ENCODE data around the gene CNTNAP4. TPM values are rescaled to one million over a fixed set of nuclear protein-coding genes. Genes with fewer than 3 reads are reported as not detected.

CNTNAP4 gene
- total RNA-seq, 6 experiments from 2014 or later = not detected

- no peaks in the 10 kb centered on the region for H3K4me1 Mint-ChIP-seq (ENCODE audit: low read depth)
- H3K9me3 Mint-ChIP-seq = peaks cover 38% of the 10 kb centered on the region
- no peak overlapping the region for H3K4me3 Mint-ChIP-seq
- peaks cover 5% of the 10 kb centered on the region; the same call in 1 of the 2 replicates for H3K36me3 Mint-ChIP-seq (ENCODE audit: low read depth)
- H3K27ac Mint-ChIP-seq = no peak overlapping the region
- no peak for TF ChIP-seq CTCF (IDR thresholded peaks at IDR 0.05)
- no peak for DNase-seq
- no peaks in the 10 kb centered on the region; the same call in 1 of the 2 replicates for H3K27me3 Mint-ChIP-seq (ENCODE audit: insufficient read depth)
Observed at GRCh38 chr16:76303637-76304314, 26.6 kb downstream of the CNTNAP4 start.

- no peaks in the 10 kb centered on the region for H3K4me1 Mint-ChIP-seq (ENCODE audit: low read depth)
Observed at GRCh38 chr16:76309639-76310335, 32.6 kb downstream of the CNTNAP4 start.

DNA sequence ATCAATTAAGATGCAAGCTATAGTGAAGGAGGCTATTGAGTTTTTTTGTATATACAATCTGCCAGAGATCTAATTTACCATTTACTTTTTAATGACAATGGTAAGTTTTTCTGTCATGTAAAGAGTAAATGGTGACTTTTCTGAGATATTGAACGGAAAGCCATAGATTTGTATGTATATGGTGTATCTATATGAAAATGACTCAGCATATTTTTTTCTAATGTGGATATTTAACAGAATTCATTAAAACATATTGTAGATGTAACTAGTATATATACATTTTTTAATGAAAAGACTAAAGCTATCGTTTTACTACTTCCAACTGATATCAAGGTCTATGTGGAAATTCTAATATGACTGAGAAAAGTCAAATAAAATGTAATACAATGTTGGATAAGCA, 34.1 kb downstream of the CNTNAP4 start:
- no peak for TF ChIP-seq CTCF (IDR thresholded peaks at IDR 0.05)
- Mint-ChIP-seq H3K9me3 (peaks cover 27% of the 10 kb centered on the region), H3K27ac (no peak overlapping the region), H3K4me3 (no peak overlapping the region), H3K36me3 (ENCODE audit: low read depth) (peaks cover 5% of the 10 kb centered on the region; the same call in 1 of the 2 replicates), H3K4me1 (ENCODE audit: low read depth) (no peaks in the 10 kb centered on the region), H3K27me3 (ENCODE audit: insufficient read depth) (no peaks in the 10 kb centered on the region; the same call in 1 of the 2 replicates)
- no peak for DNase-seq

More at GRCh38 chr16:76309639-76310335, 32.6 kb downstream of the CNTNAP4 start:
- no peaks in the 10 kb centered on the region; the same call in 1 of the 2 replicates for H3K27me3 Mint-ChIP-seq (ENCODE audit: insufficient read depth)
- no peak overlapping the region for H3K27ac Mint-ChIP-seq
- H3K36me3 Mint-ChIP-seq (ENCODE audit: low read depth) = peaks cover 5% of the 10 kb centered on the region; the same call in 1 of the 2 replicates
- no peak for DNase-seq
- no peak for TF ChIP-seq CTCF (IDR thresholded peaks at IDR 0.05)
- H3K4me3 Mint-ChIP-seq = no peak overlapping the region
- peaks cover 29% of the 10 kb centered on the region for H3K9me3 Mint-ChIP-seq

DNA sequence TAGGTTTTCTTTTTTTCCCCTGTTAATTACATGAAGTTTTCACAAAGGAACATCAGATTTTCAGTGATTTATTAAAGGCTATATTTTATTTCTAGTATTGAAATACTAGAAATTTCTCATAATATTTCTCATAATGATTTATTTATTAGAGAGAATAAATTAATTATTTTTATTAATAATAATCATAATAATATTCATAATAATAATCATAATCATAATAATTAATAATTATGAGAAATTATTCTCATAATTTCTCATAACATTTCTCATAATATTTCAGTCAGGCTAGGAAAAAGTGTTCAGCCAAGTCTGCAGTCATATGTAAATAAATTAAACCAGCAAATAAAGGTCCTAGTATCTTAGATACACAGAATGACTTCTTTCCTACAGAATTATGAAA, 41.4 kb downstream of the CNTNAP4 start:
- Mint-ChIP-seq H3K27ac (no peak overlapping the region), H3K36me3 (ENCODE audit: low read depth) (no peaks in the 10 kb centered on the region; the same call in 1 of the 2 replicates), H3K9me3 (peaks cover 32% of the 10 kb centered on the region), H3K4me1 (ENCODE audit: low read depth) (no peaks in the 10 kb centered on the region), H3K4me3 (no peak overlapping the region), H3K27me3 (ENCODE audit: insufficient read depth) (peaks cover under 1% of the 10 kb centered on the region; the same call in 1 of the 2 replicates)
- no peak for DNase-seq
- no peak for TF ChIP-seq CTCF (IDR thresholded peaks at IDR 0.05)

GRCh38 chr16:76329106-76329505, 51.9 kb downstream of the CNTNAP4 start:
- Mint-ChIP-seq H3K9me3 (peaks cover 23% of the 10 kb centered on the region), H3K36me3 (ENCODE audit: low read depth) (no peaks in the 10 kb centered on the region; the same call in 1 of the 2 replicates), H3K27ac (no peak overlapping the region), H3K4me1 (ENCODE audit: low read depth) (no peaks in the 10 kb centered on the region), H3K4me3 (no peak overlapping the region), H3K27me3 (ENCODE audit: insufficient read depth) (no peaks in the 10 kb centered on the region)
- no peak for DNase-seq
- TF ChIP-seq CTCF (IDR thresholded peaks at IDR 0.05) = no peak

Data from HFFc6 (cell line).